Neuronal stem cell (in vitro differentiated cells): ENCODE measurements around the gene ETV6.

Source experiments
- DNase-seq: peaks from one replicate; pipeline ENCODE4 v3.0.0-alpha.2; 2013; ENCODE audit warnings: low spot score
- H2AFZ ChIP-seq: one replicate; pipeline ENCODE4 v1.6.1; 2013; ENCODE audit warnings: mild to moderate bottlenecking, low read length, inconsistent platforms
- H2AK5ac ChIP-seq: 2 replicates; pipeline ENCODE4 v1.6.1; 2013; ENCODE audit warnings: low read depth, mild to moderate bottlenecking, inconsistent platforms, low read length, moderate library complexity, mixed read lengths
- H2BK120ac ChIP-seq: 2 replicates; pipeline ENCODE4 v1.6.1; 2013; ENCODE audit warnings: low read depth, mild to moderate bottlenecking, inconsistent platforms, low read length, moderate library complexity, mixed read lengths
- H2BK12ac ChIP-seq: one replicate; pipeline ENCODE4 v1.6.1; 2013; ENCODE audit warnings: low read length, inconsistent platforms
- H2BK15ac ChIP-seq: 2 replicates; pipeline ENCODE4 v1.6.1; 2013; ENCODE audit warnings: mild to moderate bottlenecking, low read length, inconsistent platforms, mixed read lengths
- H2BK5ac ChIP-seq: one replicate; pipeline ENCODE4 v1.6.1; 2013; ENCODE audit warnings: inconsistent platforms, mild to moderate bottlenecking, low read length, moderate library complexity
- H3K14ac ChIP-seq: one replicate; pipeline ENCODE4 v1.6.1; 2013; ENCODE audit warnings: low read length, inconsistent platforms
- H3K18ac ChIP-seq: 2 replicates; pipeline ENCODE4 v1.6.1; 2013; ENCODE audit warnings: low read length, inconsistent platforms
- H3K23ac ChIP-seq: 2 replicates; pipeline ENCODE4 v1.6.1; 2013; ENCODE audit warnings: low read depth, mild to moderate bottlenecking, mixed read lengths, low read length, inconsistent platforms; ENCODE audit not compliant: poor library complexity
- H3K27ac ChIP-seq: replicated peaks from 3 replicates; pipeline ENCODE4 v1.5.1; 2013; ENCODE audit warnings: low read length, inconsistent platforms
- H3K27me3 ChIP-seq, 3 experiments: 2 replicates each; pipeline ENCODE4 v1.6.1; 2013; ENCODE audit warnings: low read length in 3 of 3, mild to moderate bottlenecking in 2 of 3, inconsistent platforms in 1 of 3, low read depth in 1 of 3, mixed read lengths in 1 of 3, moderate library complexity in 1 of 3; ENCODE audit not compliant: control insufficient read depth in 3 of 3, insufficient read depth in 3 of 3
- H3K36me3 ChIP-seq, 2 donors: replicated peaks in 1 of 2; 2 replicates each; pipeline ENCODE4 v1.6.1; 2013; ENCODE audit warnings: low read length in 2 of 2; ENCODE audit not compliant: control insufficient read depth in 2 of 2, insufficient read depth in 2 of 2
- H3K4ac ChIP-seq: 2 replicates; pipeline ENCODE4 v1.6.1; 2013; ENCODE audit warnings: inconsistent platforms, mild to moderate bottlenecking, low read length, moderate library complexity
- H3K4me1 ChIP-seq, 2 donors: 1 replicate in 1 of 2; 2 replicates in 1 of 2; pipeline ENCODE4 v1.6.1; 2013; ENCODE audit warnings: low read length in 2 of 2, low read depth in 1 of 2; ENCODE audit not compliant: control insufficient read depth in 2 of 2, insufficient read depth in 1 of 2
- H3K4me2 ChIP-seq: one replicate; pipeline ENCODE4 v1.6.1; 2013; ENCODE audit warnings: mild to moderate bottlenecking, low read length, inconsistent platforms; ENCODE audit not compliant: insufficient read depth, poor library complexity, severe bottlenecking
- H3K4me3 ChIP-seq, 2 donors: 2 replicates each; pipeline ENCODE4 v1.5.1; 2013; ENCODE audit warnings: low read length in 2 of 2, mild to moderate bottlenecking in 2 of 2, inconsistent platforms in 1 of 2, moderate library complexity in 1 of 2
- H3K79me1 ChIP-seq: one replicate; pipeline ENCODE4 v1.6.1; 2013; ENCODE audit warnings: low read depth, mild to moderate bottlenecking, inconsistent platforms, low read length, moderate library complexity
- H3K9ac ChIP-seq: one replicate; pipeline ENCODE4 v1.6.1; 2013; ENCODE audit warnings: mild to moderate bottlenecking, low read depth, low read length, inconsistent platforms; ENCODE audit not compliant: poor library complexity
- H3K9me3 ChIP-seq, 2 donors: replicated peaks in 1 of 2; 2 replicates each; pipeline versions ENCODE3 to v1.6.1; 2013; ENCODE audit warnings: low read length in 2 of 2, mild to moderate bottlenecking in 2 of 2, inconsistent platforms in 1 of 2, low read depth in 1 of 2, mixed read lengths in 1 of 2, moderate library complexity in 1 of 2; ENCODE audit not compliant: control insufficient read depth in 2 of 2, insufficient read depth in 1 of 2
- H4K8ac ChIP-seq: one replicate; pipeline ENCODE4 v1.6.1; 2013; ENCODE audit warnings: low read depth, mild to moderate bottlenecking, inconsistent platforms, low read length, moderate library complexity
- H4K91ac ChIP-seq: one replicate; pipeline ENCODE4 v1.6.1; 2013; ENCODE audit warnings: low read length, low read depth, mild to moderate bottlenecking, inconsistent platforms; ENCODE audit not compliant: poor library complexity
- WGBS, 2 donors: extraction: QIAGEN DNeasy Blood & Tissue Kit; methylation state at CpG; one replicate each; pipeline ENCODE4 v1.1.7; 2013; ENCODE audit warnings: missing lambda C conversion rate in 2 of 2, mixed read lengths in 1 of 2; ENCODE audit not compliant: insufficient read length in 2 of 2, insufficient replicate concordance in 1 of 2; ENCODE audit errors: extremely low coverage in 2 of 2; 5-methylcytosine and 5-hydroxymethylcytosine counted together

ETV6 gene

GRCh38 chr12:11746024-11746771 is 96.7 kb downstream of the ETV6 start:
- no peak overlapping the region for H3K4ac ChIP-seq
- H2BK120ac ChIP-seq = no peak overlapping the region
- H3K27ac ChIP-seq = no peak overlapping the region
- no peaks in the 10 kb centered on the region for H3K36me3 ChIP-seq
- H3K27me3 ChIP-seq = no peaks in the 10 kb centered on the region
- H2BK5ac ChIP-seq = no peak overlapping the region
- no peak overlapping the region for H4K8ac ChIP-seq
- H2AK5ac ChIP-seq = no peak overlapping the region
- H3K9me3 ChIP-seq = no peaks in the 10 kb centered on the region
- no peak overlapping the region for H3K23ac ChIP-seq
- no peak overlapping the region for H2AFZ ChIP-seq
- no peak overlapping the region for H3K4me3 ChIP-seq
- H3K9ac ChIP-seq = no peak overlapping the region
- no peak overlapping the region for H4K91ac ChIP-seq
- no peak overlapping the region for H2BK12ac ChIP-seq
- H3K18ac ChIP-seq = no peak overlapping the region
- no peak overlapping the region for H3K14ac ChIP-seq
- no peak for DNase-seq
- WGBS, 2 donors = no CpG with 5 or more reads among the region's 8 CpGs
- no peak overlapping the region for H2BK15ac ChIP-seq
- H3K79me1 ChIP-seq = no peaks in the 10 kb centered on the region
- H3K4me1 ChIP-seq = peaks cover 4 to 8% of the 10 kb centered on the region in 2 donors
- no peak overlapping the region for H3K4me2 ChIP-seq

GRCh38 chr12:11746940-11747716 is 97.7 kb downstream of the ETV6 start:
- H2BK5ac ChIP-seq = no peak overlapping the region
- H3K27ac ChIP-seq = no peak overlapping the region
- H3K4me2 ChIP-seq = no peak overlapping the region
- no peak overlapping the region for H3K9ac ChIP-seq
- H2AK5ac ChIP-seq = no peak overlapping the region
- no peaks in the 10 kb centered on the region for H3K79me1 ChIP-seq
- H4K8ac ChIP-seq = no peak overlapping the region
- no peaks in the 10 kb centered on the region for H3K27me3 ChIP-seq
- H3K4me3 ChIP-seq = no peak overlapping the region
- no peak overlapping the region for H3K14ac ChIP-seq
- H3K23ac ChIP-seq = no peak overlapping the region
- no peak overlapping the region for H2BK12ac ChIP-seq
- no peak overlapping the region for H2BK15ac ChIP-seq
- H3K4me1 ChIP-seq = peaks cover 4 to 8% of the 10 kb centered on the region in 2 donors
- H2AFZ ChIP-seq = no peak overlapping the region
- H3K9me3 ChIP-seq = no peaks in the 10 kb centered on the region
- DNase-seq = no peak
- H4K91ac ChIP-seq = no peak overlapping the region
- WGBS, 2 donors = no CpG with 5 or more reads among the region's 7 CpGs
- no peak overlapping the region for H2BK120ac ChIP-seq
- no peaks in the 10 kb centered on the region for H3K36me3 ChIP-seq
- no peak overlapping the region for H3K4ac ChIP-seq
- H3K18ac ChIP-seq = no peak overlapping the region

DNA sequence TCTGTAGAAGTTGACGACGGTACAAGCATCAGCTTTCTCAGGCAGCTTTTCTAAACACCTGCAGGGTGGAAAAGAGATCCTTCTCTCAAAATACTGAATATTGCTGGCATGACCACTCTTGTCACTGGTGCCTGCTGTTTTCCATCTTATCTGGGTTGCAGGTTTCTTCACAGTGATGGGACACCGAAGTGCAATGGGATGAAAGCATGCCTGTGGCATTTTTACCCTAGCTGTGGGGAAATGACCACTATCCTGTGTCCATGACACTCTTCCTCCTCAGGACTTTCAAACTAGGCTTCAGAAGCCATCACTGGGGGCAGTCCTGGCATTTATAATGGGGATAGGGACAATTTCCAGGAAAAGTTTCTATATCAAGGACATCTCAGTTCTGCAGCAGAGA is 98.5 kb downstream of the ETV6 start:
- Histone ChIP-seq H3K4me2 (no peak overlapping the region), H3K4ac (no peak overlapping the region), H3K27ac (no peak overlapping the region), H3K9me3 (no peaks in the 10 kb centered on the region), H3K79me1 (no peaks in the 10 kb centered on the region), H2BK120ac (no peak overlapping the region), H2BK12ac (no peak overlapping the region), H3K27me3 (no peaks in the 10 kb centered on the region), H3K23ac (no peak overlapping the region), H4K8ac (no peak overlapping the region), H3K14ac (no peak overlapping the region), H2AFZ (no peak overlapping the region), H2AK5ac (no peak overlapping the region), H3K18ac (no peak overlapping the region), H3K36me3 (peaks cover 0 to under 1% of the 10 kb centered on the region in 2 donors), H2BK5ac (no peak overlapping the region), H3K4me1 (peaks cover 4 to 8% of the 10 kb centered on the region in 2 donors), H3K4me3 (no peak overlapping the region), H4K91ac (no peak overlapping the region), H2BK15ac (no peak overlapping the region), H3K9ac (no peak overlapping the region)
- no peak for DNase-seq
- WGBS, 2 donors = no CpG with 5 or more reads among the region's 3 CpGs

- Histone ChIP-seq H3K27me3 (no peaks in the 10 kb centered on the region), H3K9me3 (no peaks in the 10 kb centered on the region), H2AFZ (no peak overlapping the region), H3K4me2 (no peak overlapping the region), H3K23ac (no peak overlapping the region), H3K4me3 (no peak overlapping the region), H3K18ac (no peak overlapping the region), H2BK120ac (no peak overlapping the region), H2BK15ac (no peak overlapping the region), H2BK12ac (no peak overlapping the region), H3K79me1 (no peaks in the 10 kb centered on the region), H3K9ac (no peak overlapping the region), H4K8ac (no peak overlapping the region), H2BK5ac (no peak overlapping the region), H3K4me1 (peaks cover 0 to 4% of the 10 kb centered on the region in 2 donors), H3K36me3 (peaks cover 0 to 9% of the 10 kb centered on the region in 2 donors), H3K14ac (no peak overlapping the region), H3K27ac (no peak overlapping the region), H2AK5ac (no peak overlapping the region), H4K91ac (no peak overlapping the region), H3K4ac (no peak overlapping the region)
- no peak for DNase-seq
- no CpG with 5 or more reads among the region's 6 CpGs for WGBS, 2 donors
Observed at GRCh38 chr12:11748903-11749302, 99.4 kb downstream of the ETV6 start.
